CD14-positive monocyte (primary cell): ENCODE data around the gene SAA2. TPM values are rescaled to one million over a fixed set of nuclear protein-coding genes. Genes with fewer than 3 reads are reported as not detected.

ENCODE experiments used
- DNase-seq, 3 donors: peaks; one replicate each; pipeline ENCODE4 v3.0.0-alpha.2; 2011 to 2022
- H2AFZ ChIP-seq: 2 replicates; pipeline ENCODE4 v1.6.0; 2012; ENCODE audit warnings: mild to moderate bottlenecking, low read depth, low read length, inconsistent platforms; ENCODE audit not compliant: insufficient read depth, poor library complexity, severe bottlenecking
- H3K27ac ChIP-seq, 2 donors: 1 replicate in 1 of 2; 2 replicates in 1 of 2; pipeline ENCODE4 v1.5.1; 2012 to 2013; ENCODE audit warnings: low read length in 2 of 2, control low read depth in 1 of 2, inconsistent platforms in 1 of 2, low read depth in 1 of 2, mild to moderate bottlenecking in 1 of 2
- H3K27me3 ChIP-seq, 2 donors: one replicate each; pipeline versions ENCODE4 v1.6.0 to v1.6.1; 2011 to 2013; ENCODE audit warnings: low read length in 2 of 2; ENCODE audit not compliant: control insufficient read depth in 2 of 2, insufficient read depth in 2 of 2
- H3K36me3 ChIP-seq, 2 donors: replicated peaks in 1 of 2; 1 replicate in 1 of 2; 2 replicates in 1 of 2; pipeline versions ENCODE4 v1.5.1 to v1.6.1; 2012 to 2013; ENCODE audit warnings: low read length in 2 of 2, control low read depth in 1 of 2, inconsistent platforms in 1 of 2, mild to moderate bottlenecking in 1 of 2; ENCODE audit not compliant: insufficient read depth in 2 of 2, control insufficient read depth in 1 of 2
- H3K4me1 ChIP-seq, 2 donors: 1 replicate in 1 of 2; 2 replicates in 1 of 2; pipeline versions ENCODE4 v1.5.1 to v1.6.1; 2012 to 2013; ENCODE audit warnings: low read length in 2 of 2, control low read depth in 1 of 2, inconsistent platforms in 1 of 2, mild to moderate bottlenecking in 1 of 2, moderate library complexity in 1 of 2; ENCODE audit not compliant: insufficient read depth in 2 of 2, control insufficient read depth in 1 of 2
- H3K4me2 ChIP-seq: replicated peaks from 2 replicates; pipeline ENCODE3; 2012; ENCODE audit warnings: low read length, moderate library complexity, mild to moderate bottlenecking; ENCODE audit not compliant: poor library complexity, severe bottlenecking; ENCODE audit errors: extremely low read depth
- H3K4me3 ChIP-seq, 3 experiments: fragments of 200-600 bp in 1 of 3; sonication (generic) in 1 of 3; replicated peaks in 1 of 3; 1 replicate in 2 of 3; 2 replicates in 1 of 3; pipeline ENCODE4 v1.5.1; 2011 to 2013; ENCODE audit warnings: low read length in 3 of 3, mild to moderate bottlenecking in 3 of 3, control low read depth in 2 of 3, low read depth in 2 of 3, inconsistent platforms in 1 of 3, moderate library complexity in 1 of 3
- H3K79me2 ChIP-seq: 2 replicates; pipeline ENCODE4 v1.6.0; 2012; ENCODE audit warnings: mild to moderate bottlenecking, control low read depth, inconsistent platforms, low read length, moderate library complexity; ENCODE audit not compliant: insufficient read depth
- H3K9ac ChIP-seq: 2 replicates; pipeline ENCODE4 v1.6.0; 2017; ENCODE audit warnings: low read length, mild to moderate bottlenecking; ENCODE audit not compliant: insufficient read depth, poor library complexity, severe bottlenecking
- H3K9me3 ChIP-seq, 2 donors: replicated peaks in 1 of 2; 1 replicate in 1 of 2; 2 replicates in 1 of 2; pipeline versions ENCODE4 v1.5.1 to v1.6.1; 2012 to 2013; ENCODE audit warnings: low read length in 2 of 2, control low read depth in 1 of 2; ENCODE audit not compliant: control insufficient read depth in 1 of 2, insufficient read depth in 1 of 2
- H4K20me1 ChIP-seq: 2 replicates; pipeline ENCODE4 v1.6.0; 2012; ENCODE audit warnings: mild to moderate bottlenecking, low read length, control low read depth, moderate library complexity; ENCODE audit not compliant: insufficient read depth
- H3K27ac Mint-ChIP-seq, 7 donors: one replicate each; pipeline ENCODE4 v1.8.0; 2020; ENCODE audit warnings: mild to moderate bottlenecking in 7 of 7, mixed read lengths in 7 of 7, moderate library complexity in 6 of 7, inconsistent platforms in 2 of 7
- H3K27me3 Mint-ChIP-seq, 3 donors: one replicate each; pipeline ENCODE4 v1.8.0; 2021 to 2022; ENCODE audit warnings: low read depth in 3 of 3, mild to moderate bottlenecking in 3 of 3, mixed read lengths in 3 of 3, moderate library complexity in 3 of 3, inconsistent platforms in 1 of 3
- H3K36me3 Mint-ChIP-seq, 2 donors: one replicate each; pipeline ENCODE4 v1.8.0; 2020; ENCODE audit warnings: mixed read lengths in 2 of 2, inconsistent platforms in 1 of 2, mild to moderate bottlenecking in 1 of 2
- H3K4me1 Mint-ChIP-seq: one replicate; pipeline ENCODE4 v1.8.0; 2020; ENCODE audit warnings: mild to moderate bottlenecking, mixed read lengths
- H3K4me3 Mint-ChIP-seq, 2 donors: one replicate each; pipeline ENCODE4 v1.8.0; 2020; ENCODE audit warnings: mild to moderate bottlenecking in 2 of 2, mixed read lengths in 2 of 2, moderate library complexity in 1 of 2
- H3K9me3 Mint-ChIP-seq, 7 donors: one replicate each; pipeline ENCODE4 v1.8.0; 2020 to 2022; ENCODE audit warnings: mixed read lengths in 7 of 7, mild to moderate bottlenecking in 6 of 7, moderate library complexity in 6 of 7, inconsistent platforms in 2 of 7
- CTCF ChIP-seq: fragments of 200-600 bp; IDR thresholded peaks from one replicate; pipeline ENCODE4 v1.8.0; 2022; ENCODE audit warnings: antibody characterized with exemption, mild to moderate bottlenecking
- WGBS: methylation state at CpG from one replicate; pipeline ENCODE4 v1.1.5; 2013; ENCODE audit warnings: missing lambda C conversion rate; ENCODE audit not compliant: insufficient coverage; 5-methylcytosine and 5-hydroxymethylcytosine counted together
- intact Hi-C, 2 donors: fragments of 100-400 bp; cut with micrococcal nuclease; formaldehyde crosslinking; loops; one replicate each; pipeline versions ENCODE4 v1.15.0 to v1.15.1; 2023
- polyA plus RNA-seq, 3 donors: library from polyadenylated mRNA; depleted of rRNA in 1 of 3; unstranded in 2 of 3; stranded (reverse) in 1 of 3; fragments of 300-500 nt in 2 of 3; fragments of >200 nt in 1 of 3; fragmentation: Illumina TruSeq in 2 of 3; gene quantifications; 1 replicate in 2 of 3; 2 replicates in 1 of 3; pipeline ENCODE4 v1.2.3, GENCODE V29; 2012 to 2021

Gene SAA2
- polyA plus RNA-seq, 3 donors = not detected

GRCh38 chr11:18261721-18262120, 13.3 kb upstream of the SAA2 start:
- DNase-seq = no peak
- H3K9me3 ChIP-seq = peaks cover 0 to 6% of the 10 kb centered on the region in 2 donors
- Mint-ChIP-seq H3K9me3 (peaks cover 0 to 5% (median 3%) of the 10 kb centered on the region in 7 donors), H3K4me3 (no peak overlapping the region), H3K36me3 (no peaks in the 10 kb centered on the region), H3K4me1 (peaks cover 22% of the 10 kb centered on the region), H3K27me3 (peaks cover 0 to 3% (median 2%) of the 10 kb centered on the region in 3 donors), H3K27ac (no peak overlapping the region)
- no peak overlapping the region for H3K9ac ChIP-seq
- H3K4me2 ChIP-seq = no peak overlapping the region
- no peaks in the 10 kb centered on the region for H4K20me1 ChIP-seq
- 100% methylated on average over 1 of the region's 14 CpGs for WGBS
- no peak overlapping the region for H3K27ac ChIP-seq
- no peaks in the 10 kb centered on the region for H3K79me2 ChIP-seq
- intact Hi-C loops = no loop called here
- no peak overlapping the region for H2AFZ ChIP-seq
- H3K4me3 ChIP-seq = no peak overlapping the region
- H3K27me3 ChIP-seq = peaks cover 0 to 4% of the 10 kb centered on the region in 2 donors
- H3K4me1 ChIP-seq = peaks cover 10 to 13% of the 10 kb centered on the region in 2 donors
- no peaks in the 10 kb centered on the region for H3K36me3 ChIP-seq
- TF ChIP-seq CTCF = no peak

DNA sequence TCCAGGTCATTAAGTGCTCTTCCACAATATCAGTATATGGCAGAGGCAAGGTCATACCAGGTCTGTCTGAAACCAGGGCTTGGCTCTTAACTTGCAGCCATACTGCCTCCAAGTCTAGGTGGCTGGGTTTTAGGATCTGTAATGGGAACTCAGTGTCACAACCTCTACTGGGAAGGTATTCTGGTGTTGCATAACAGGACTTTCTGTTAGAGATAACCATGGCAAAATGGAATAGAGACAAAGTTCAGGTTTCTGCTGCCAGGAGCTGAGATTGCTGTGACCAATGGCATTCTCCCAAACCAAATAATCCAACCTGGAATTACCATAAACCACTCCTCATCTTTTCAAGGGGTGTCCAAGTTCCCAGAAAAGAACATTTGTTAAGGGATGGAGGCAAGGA, 10.8 kb upstream of the SAA2 start:
- TF ChIP-seq CTCF = no peak
- Histone ChIP-seq H3K79me2 (no peaks in the 10 kb centered on the region), H3K9me3 (no peaks in the 10 kb centered on the region), H3K9ac (no peak overlapping the region), H3K4me3 (no peak overlapping the region), H3K4me1 (peaks cover 0 to 4% of the 10 kb centered on the region in 2 donors), H3K4me2 (no peak overlapping the region), H3K36me3 (no peaks in the 10 kb centered on the region), H4K20me1 (no peaks in the 10 kb centered on the region), H3K27me3 (peaks cover 0 to 4% of the 10 kb centered on the region in 2 donors), H2AFZ (no peak overlapping the region), H3K27ac (no peak overlapping the region)
- H3K4me3 Mint-ChIP-seq = no peak overlapping the region
- no peak overlapping the region for H3K27ac Mint-ChIP-seq
- H3K4me1 Mint-ChIP-seq = peaks cover 10% of the 10 kb centered on the region
- peaks cover 0 to 2% (median 0%) of the 10 kb centered on the region in 7 donors for H3K9me3 Mint-ChIP-seq
- peaks cover 0 to 5% (median 2%) of the 10 kb centered on the region in 3 donors for H3K27me3 Mint-ChIP-seq
- DNase-seq = no peak
- intact Hi-C loops = no loop called here
- H3K36me3 Mint-ChIP-seq = no peaks in the 10 kb centered on the region
